HEK293 (cell line): ENCODE data around the gene CDH12.

Experiments used
- CTCF ChIA-PET: fragments of 350-600 bp; formaldehyde crosslinking; extraction: SDS; loops from one replicate; lab custom pipeline; 2021; ENCODE audit warnings: antibody characterized with exemption; lab: Yijun Ruan, JAX
- POLR2A ChIA-PET: fragments of 300-600 bp; formaldehyde crosslinking; extraction: SDS; loops from one replicate; lab custom pipeline; 2020; ENCODE audit warnings: antibody characterized with exemption, inconsistent platforms; lab: Yijun Ruan, JAX
- H3K27ac ChIP-seq: fragments of 200-500 bp; sonication (Bioruptor generic); 2 replicates; pipeline ENCODE4 v1.5.1; 2014; ENCODE audit warnings: low read depth, low read length, control low read depth, inconsistent platforms; ENCODE audit errors: extremely low read depth
- H3K36me3 ChIP-seq, 2 experiments: fragments of 200-500 bp in 1 of 2; sonication (Bioruptor generic) in 1 of 2; 1 replicate in 1 of 2; 2 replicates in 1 of 2; pipeline ENCODE4 v1.5.1; 2014 to 2017; ENCODE audit warnings: inconsistent platforms in 2 of 2, low read length in 2 of 2; ENCODE audit not compliant: control insufficient read depth in 2 of 2, insufficient read depth in 1 of 2
- H3K4me1 ChIP-seq: fragments of 200-500 bp; sonication (Bioruptor generic); 2 replicates; pipeline ENCODE4 v1.5.1; 2014; ENCODE audit warnings: mild to moderate bottlenecking, low read length, inconsistent platforms; ENCODE audit not compliant: control insufficient read depth, insufficient read depth
- H3K4me3 ChIP-seq: 2 replicates; pipeline ENCODE4 v1.5.1; 2011; ENCODE audit warnings: low read depth, mild to moderate bottlenecking, control low read depth, low read length, moderate library complexity
- H3K9me3 ChIP-seq: fragments of 200-500 bp; sonication (Bioruptor generic); 2 replicates; pipeline ENCODE4 v1.5.1; 2014; ENCODE audit warnings: low read depth, low read length, inconsistent platforms; ENCODE audit not compliant: control insufficient read depth, insufficient read depth
- GFI1B ChIP-seq: fragments of 450-650 bp; formaldehyde crosslinking; IDR thresholded peaks from 2 replicates; pipeline ENCODE4 v1.5.1; 2016; ENCODE audit warnings: missing biosample characterization, missing genetic modification characterization
- GLI4 ChIP-seq: fragments of 450-650 bp; formaldehyde crosslinking; IDR thresholded peaks from 2 replicates; pipeline ENCODE4 v1.5.1; 2016; ENCODE audit warnings: missing biosample characterization, missing genetic modification characterization
- HOXA7 ChIP-seq: sonication (generic); formaldehyde crosslinking; IDR thresholded peaks from 2 replicates; pipeline ENCODE4 v1.8.1; 2022; ENCODE audit warnings: missing genetic modification reagents, borderline replicate concordance
- KLF1 ChIP-seq: fragments of 450-650 bp; formaldehyde crosslinking; IDR thresholded peaks from 2 replicates; pipeline ENCODE4 v1.5.1; 2016; ENCODE audit warnings: missing biosample characterization, missing genetic modification characterization
- MEIS1 ChIP-seq: sonication (generic); formaldehyde crosslinking; IDR thresholded peaks from 2 replicates; pipeline ENCODE4 v1.8.1; 2022; ENCODE audit warnings: missing genetic modification reagents, mild to moderate bottlenecking, borderline replicate concordance
- SP2 ChIP-seq: fragments of 450-650 bp; formaldehyde crosslinking; IDR thresholded peaks from 2 replicates; pipeline ENCODE4 v1.5.1; 2016; ENCODE audit warnings: missing biosample characterization, missing genetic modification characterization
- ZBTB17 ChIP-seq: fragments of 450-650 bp; formaldehyde crosslinking; IDR thresholded peaks from 2 replicates; pipeline ENCODE4 v1.5.1; 2016; ENCODE audit warnings: missing biosample characterization, missing genetic modification characterization
- ZBTB7A ChIP-seq: fragments of 450-650 bp; formaldehyde crosslinking; IDR thresholded peaks from 2 replicates; pipeline ENCODE4 v1.5.1; 2016; ENCODE audit warnings: low read depth, missing biosample characterization, missing genetic modification characterization
- ZFHX2 ChIP-seq: fragments of 450-650 bp; formaldehyde crosslinking; conservative IDR thresholded peaks from 2 replicates; pipeline ENCODE4 v1.5.1; 2016; ENCODE audit warnings: missing biosample characterization, missing genetic modification characterization
- ZNF155 ChIP-seq: fragments of 450-650 bp; formaldehyde crosslinking; IDR thresholded peaks from 2 replicates; pipeline ENCODE4 v1.5.1; 2016; ENCODE audit warnings: missing biosample characterization, missing genetic modification characterization
- ZNF335 ChIP-seq: fragments of 450-650 bp; formaldehyde crosslinking; conservative IDR thresholded peaks from 2 replicates; pipeline ENCODE4 v1.5.1; 2016; ENCODE audit warnings: missing biosample characterization, missing genetic modification characterization
- ZNF423 ChIP-seq: fragments of 450-650 bp; formaldehyde crosslinking; IDR thresholded peaks from 2 replicates; pipeline ENCODE4 v1.5.1; 2016; ENCODE audit warnings: missing biosample characterization, missing genetic modification characterization
- ZNF510 ChIP-seq: fragments of 450-650 bp; formaldehyde crosslinking; IDR thresholded peaks from 2 replicates; pipeline ENCODE4 v1.5.1; 2018; ENCODE audit warnings: mild to moderate bottlenecking, missing genetic modification characterization, missing biosample characterization; ENCODE audit not compliant: insufficient replicate concordance
- ZNF561 ChIP-seq: fragments of 450-650 bp; IDR thresholded peaks from 2 replicates; pipeline ENCODE4 v1.5.1; 2018; ENCODE audit warnings: missing biosample characterization, missing genetic modification characterization, borderline replicate concordance
- ZNF658 ChIP-seq: fragments of 450-650 bp; formaldehyde crosslinking; IDR thresholded peaks from 2 replicates; pipeline ENCODE4; 2016; ENCODE audit warnings: missing biosample characterization, missing genetic modification characterization
- ZSCAN30 ChIP-seq: fragments of 450-650 bp; IDR thresholded peaks from 2 replicates; pipeline ENCODE4 v1.5.1; 2018; ENCODE audit warnings: missing biosample characterization, mild to moderate bottlenecking, missing genetic modification characterization, moderate library complexity
- TF ChIP-seq, protein P1 (sequence below): fragments of 450-650 bp; formaldehyde crosslinking; optimal IDR thresholded peaks from 2 replicates; pipeline ENCODE3; 2016; ENCODE audit warnings: missing biosample characterization, mild to moderate bottlenecking, missing genetic modification characterization
- TF ChIP-seq, protein P2 (sequence below): fragments of 450-650 bp; formaldehyde crosslinking; IDR thresholded peaks from 2 replicates; pipeline ENCODE4 v1.5.1; 2016; ENCODE audit warnings: missing biosample characterization, missing genetic modification characterization
- TF ChIP-seq, protein P3 (sequence below): fragments of 450-650 bp; formaldehyde crosslinking; IDR thresholded peaks from 2 replicates; pipeline ENCODE4 v1.5.1; 2016; ENCODE audit warnings: missing biosample characterization, missing genetic modification characterization, borderline replicate concordance
- TF ChIP-seq, protein P4 (sequence below): fragments of 450-650 bp; formaldehyde crosslinking; conservative IDR thresholded peaks from 2 replicates; pipeline ENCODE4 v1.5.1; 2016; ENCODE audit warnings: low read depth, missing biosample characterization, missing genetic modification characterization
- TF ChIP-seq, protein P5 (sequence below): fragments of 450-650 bp; formaldehyde crosslinking; IDR thresholded peaks from 2 replicates; pipeline ENCODE4 v1.5.1; 2016; ENCODE audit warnings: missing biosample characterization, missing genetic modification characterization, borderline replicate concordance

CDH12 gene

DNA sequence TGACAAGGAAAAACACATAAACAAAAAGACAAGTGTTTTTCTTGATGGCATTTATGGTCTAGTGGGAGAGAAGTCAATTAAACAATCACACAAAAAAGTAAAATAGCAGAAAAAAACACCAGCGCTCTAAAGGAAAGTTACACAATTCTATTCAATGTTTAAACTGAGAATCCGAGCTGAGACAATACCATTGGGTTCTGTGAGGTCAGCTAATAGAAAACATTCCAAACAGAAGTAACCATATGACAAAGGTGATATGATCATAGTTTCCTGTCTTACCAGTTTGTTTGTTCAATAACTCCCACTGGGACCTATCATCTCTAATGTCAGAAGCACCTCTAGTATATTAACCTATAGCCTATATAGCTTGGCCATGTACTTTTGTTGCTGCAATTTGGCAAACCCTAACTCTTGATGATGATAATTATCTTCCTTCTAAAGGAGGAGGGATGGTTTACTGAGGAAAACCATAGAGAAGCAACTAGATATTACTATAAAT, 1030.0 kb downstream of the CDH12 start:
- no peak overlapping the region for H3K27ac ChIP-seq
- no peaks in the 10 kb centered on the region for H3K9me3 ChIP-seq
- H3K4me3 ChIP-seq = no peak overlapping the region
- no peak for TF ChIP-seq MEIS1 (CRISPR knock-in tag)
- no peak for TF ChIP-seq ZNF155
- no peak for TF ChIP-seq ZNF561 (tag by site-specific recombination)
- TF ChIP-seq ZNF423 = no peak
- TF ChIP-seq HOXA7 (CRISPR knock-in tag) = no peak
- no peak for TF ChIP-seq SP2 (tag by site-specific recombination)
- TF ChIP-seq, protein P1, sequence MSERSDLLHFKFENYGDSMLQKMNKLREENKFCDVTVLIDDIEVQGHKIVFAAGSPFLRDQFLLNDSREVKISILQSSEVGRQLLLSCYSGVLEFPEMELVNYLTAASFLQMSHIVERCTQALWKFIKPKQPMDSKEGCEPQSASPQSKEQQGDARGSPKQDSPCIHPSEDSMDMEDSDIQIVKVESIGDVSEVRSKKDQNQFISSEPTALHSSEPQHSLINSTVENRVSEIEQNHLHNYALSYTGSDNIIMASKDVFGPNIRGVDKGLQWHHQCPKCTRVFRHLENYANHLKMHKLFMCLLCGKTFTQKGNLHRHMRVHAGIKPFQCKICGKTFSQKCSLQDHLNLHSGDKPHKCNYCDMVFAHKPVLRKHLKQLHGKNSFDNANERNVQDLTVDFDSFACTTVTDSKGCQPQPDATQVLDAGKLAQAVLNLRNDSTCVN = no peak
- no peak for TF ChIP-seq ZNF510 (tag by site-specific recombination)
- no peak for TF ChIP-seq ZBTB7A (tag by site-specific recombination)
- TF ChIP-seq GFI1B = no peak
- TF ChIP-seq, protein P2, sequence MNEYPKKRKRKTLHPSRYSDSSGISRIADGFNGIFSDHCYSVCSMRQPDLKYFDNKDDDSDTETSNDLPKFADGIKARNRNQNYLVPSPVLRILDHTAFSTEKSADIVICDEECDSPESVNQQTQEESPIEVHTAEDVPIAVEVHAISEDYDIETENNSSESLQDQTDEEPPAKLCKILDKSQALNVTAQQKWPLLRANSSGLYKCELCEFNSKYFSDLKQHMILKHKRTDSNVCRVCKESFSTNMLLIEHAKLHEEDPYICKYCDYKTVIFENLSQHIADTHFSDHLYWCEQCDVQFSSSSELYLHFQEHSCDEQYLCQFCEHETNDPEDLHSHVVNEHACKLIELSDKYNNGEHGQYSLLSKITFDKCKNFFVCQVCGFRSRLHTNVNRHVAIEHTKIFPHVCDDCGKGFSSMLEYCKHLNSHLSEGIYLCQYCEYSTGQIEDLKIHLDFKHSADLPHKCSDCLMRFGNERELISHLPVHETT (tag by site-specific recombination) = no peak
- TF ChIP-seq ZNF335 (tag by site-specific recombination) = no peak
- no peak for TF ChIP-seq GLI4
- TF ChIP-seq ZFHX2 (tag by site-specific recombination) = no peak
- no peak for TF ChIP-seq KLF1
- TF ChIP-seq ZBTB17 = no peak
- CTCF ChIA-PET = interaction anchor here (0.7 kb wide), 1 partner anchor 1788 kb away, joined by 3 read pairs; no protein-coding TSS in a partner anchor
- H3K36me3 ChIP-seq = no peaks in the 10 kb centered on the region
- POLR2A ChIA-PET = no interaction called here
- no peaks in the 10 kb centered on the region for H3K4me1 ChIP-seq

DNA sequence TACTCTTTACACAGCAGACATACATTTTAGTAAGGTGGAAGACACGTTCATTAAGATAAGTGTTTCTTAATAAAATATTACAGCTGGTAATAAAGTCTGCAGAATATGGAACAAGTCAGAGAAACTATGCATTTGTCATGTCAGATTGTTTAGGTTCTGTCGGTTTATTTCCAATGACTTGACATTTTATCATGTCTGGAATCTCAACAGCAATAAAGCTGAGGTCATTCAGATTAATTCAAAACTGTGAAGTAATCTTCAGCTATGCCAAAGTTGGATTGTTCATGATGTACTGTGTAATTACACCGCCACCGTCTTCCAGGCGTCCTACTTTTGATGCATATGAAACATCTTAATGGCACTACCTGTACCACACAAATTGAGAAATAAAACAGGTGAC, 1032.6 kb downstream of the CDH12 start:
- no peak overlapping the region for H3K27ac ChIP-seq
- TF ChIP-seq, protein P3, sequence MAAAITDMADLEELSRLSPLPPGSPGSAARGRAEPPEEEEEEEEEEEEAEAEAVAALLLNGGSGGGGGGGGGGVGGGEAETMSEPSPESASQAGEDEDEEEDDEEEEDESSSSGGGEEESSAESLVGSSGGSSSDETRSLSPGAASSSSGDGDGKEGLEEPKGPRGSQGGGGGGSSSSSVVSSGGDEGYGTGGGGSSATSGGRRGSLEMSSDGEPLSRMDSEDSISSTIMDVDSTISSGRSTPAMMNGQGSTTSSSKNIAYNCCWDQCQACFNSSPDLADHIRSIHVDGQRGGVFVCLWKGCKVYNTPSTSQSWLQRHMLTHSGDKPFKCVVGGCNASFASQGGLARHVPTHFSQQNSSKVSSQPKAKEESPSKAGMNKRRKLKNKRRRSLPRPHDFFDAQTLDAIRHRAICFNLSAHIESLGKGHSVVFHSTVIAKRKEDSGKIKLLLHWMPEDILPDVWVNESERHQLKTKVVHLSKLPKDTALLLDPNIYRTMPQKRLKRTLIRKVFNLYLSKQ (tag by site-specific recombination) = no peak
- TF ChIP-seq, protein P4, sequence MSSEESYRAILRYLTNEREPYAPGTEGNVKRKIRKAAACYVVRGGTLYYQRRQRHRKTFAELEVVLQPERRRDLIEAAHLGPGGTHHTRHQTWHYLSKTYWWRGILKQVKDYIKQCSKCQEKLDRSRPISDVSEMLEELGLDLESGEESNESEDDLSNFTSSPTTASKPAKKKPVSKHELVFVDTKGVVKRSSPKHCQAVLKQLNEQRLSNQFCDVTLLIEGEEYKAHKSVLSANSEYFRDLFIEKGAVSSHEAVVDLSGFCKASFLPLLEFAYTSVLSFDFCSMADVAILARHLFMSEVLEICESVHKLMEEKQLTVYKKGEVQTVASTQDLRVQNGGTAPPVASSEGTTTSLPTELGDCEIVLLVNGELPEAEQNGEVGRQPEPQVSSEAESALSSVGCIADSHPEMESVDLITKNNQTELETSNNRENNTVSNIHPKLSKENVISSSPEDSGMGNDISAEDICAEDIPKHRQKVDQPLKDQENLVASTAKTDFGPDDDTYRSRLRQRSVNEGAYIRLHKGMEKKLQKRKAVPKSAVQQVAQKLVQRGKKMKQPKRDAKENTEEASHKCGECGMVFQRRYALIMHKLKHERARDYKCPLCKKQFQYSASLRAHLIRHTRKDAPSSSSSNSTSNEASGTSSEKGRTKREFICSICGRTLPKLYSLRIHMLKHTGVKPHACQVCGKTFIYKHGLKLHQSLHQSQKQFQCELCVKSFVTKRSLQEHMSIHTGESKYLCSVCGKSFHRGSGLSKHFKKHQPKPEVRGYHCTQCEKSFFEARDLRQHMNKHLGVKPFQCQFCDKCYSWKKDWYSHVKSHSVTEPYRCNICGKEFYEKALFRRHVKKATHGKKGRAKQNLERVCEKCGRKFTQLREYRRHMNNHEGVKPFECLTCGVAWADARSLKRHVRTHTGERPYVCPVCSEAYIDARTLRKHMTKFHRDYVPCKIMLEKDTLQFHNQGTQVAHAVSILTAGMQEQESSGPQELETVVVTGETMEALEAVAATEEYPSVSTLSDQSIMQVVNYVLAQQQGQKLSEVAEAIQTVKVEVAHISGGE (tag by site-specific recombination) = no peak
- TF ChIP-seq, protein P5, sequence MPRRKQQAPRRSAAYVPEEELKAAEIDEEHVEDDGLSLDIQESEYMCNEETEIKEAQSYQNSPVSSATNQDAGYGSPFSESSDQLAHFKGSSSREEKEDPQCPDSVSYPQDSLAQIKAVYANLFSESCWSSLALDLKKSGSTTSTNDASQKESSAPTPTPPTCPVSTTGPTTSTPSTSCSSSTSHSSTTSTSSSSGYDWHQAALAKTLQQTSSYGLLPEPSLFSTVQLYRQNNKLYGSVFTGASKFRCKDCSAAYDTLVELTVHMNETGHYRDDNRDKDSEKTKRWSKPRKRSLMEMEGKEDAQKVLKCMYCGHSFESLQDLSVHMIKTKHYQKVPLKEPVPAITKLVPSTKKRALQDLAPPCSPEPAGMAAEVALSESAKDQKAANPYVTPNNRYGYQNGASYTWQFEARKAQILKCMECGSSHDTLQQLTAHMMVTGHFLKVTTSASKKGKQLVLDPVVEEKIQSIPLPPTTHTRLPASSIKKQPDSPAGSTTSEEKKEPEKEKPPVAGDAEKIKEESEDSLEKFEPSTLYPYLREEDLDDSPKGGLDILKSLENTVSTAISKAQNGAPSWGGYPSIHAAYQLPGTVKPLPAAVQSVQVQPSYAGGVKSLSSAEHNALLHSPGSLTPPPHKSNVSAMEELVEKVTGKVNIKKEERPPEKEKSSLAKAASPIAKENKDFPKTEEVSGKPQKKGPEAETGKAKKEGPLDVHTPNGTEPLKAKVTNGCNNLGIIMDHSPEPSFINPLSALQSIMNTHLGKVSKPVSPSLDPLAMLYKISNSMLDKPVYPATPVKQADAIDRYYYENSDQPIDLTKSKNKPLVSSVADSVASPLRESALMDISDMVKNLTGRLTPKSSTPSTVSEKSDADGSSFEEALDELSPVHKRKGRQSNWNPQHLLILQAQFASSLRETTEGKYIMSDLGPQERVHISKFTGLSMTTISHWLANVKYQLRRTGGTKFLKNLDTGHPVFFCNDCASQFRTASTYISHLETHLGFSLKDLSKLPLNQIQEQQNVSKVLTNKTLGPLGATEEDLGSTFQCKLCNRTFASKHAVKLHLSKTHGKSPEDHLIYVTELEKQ = no peak
- TF ChIP-seq ZNF658 (tag by site-specific recombination) (no peak), ZBTB7A (tag by site-specific recombination) (no peak), ZSCAN30 (tag by site-specific recombination) (no peak)
- no peaks in the 10 kb centered on the region for H3K9me3 ChIP-seq
- H3K4me3 ChIP-seq = no peak overlapping the region
- H3K4me1 ChIP-seq = no peaks in the 10 kb centered on the region
- H3K36me3 ChIP-seq = no peaks in the 10 kb centered on the region
- ChIA-PET CTCF (interaction anchor here (0.6 kb wide), 1 partner anchor 494 kb away, joined by 4 read pairs; no protein-coding TSS in a partner anchor), POLR2A (no interaction called here)
